BJ (cell line): ENCODE measurements around the gene NUDT17. TPM values are rescaled to one million over a fixed set of nuclear protein-coding genes. Genes with fewer than 3 reads are reported as not detected.
A peak's percentile ranks its signal among the peaks of the same experiment; 100 is the strongest.

Experiments
- CTCF ChIA-PET: fragments of 350-600 bp; formaldehyde crosslinking; extraction: SDS; loops from one replicate; lab custom pipeline; 2021; ENCODE audit warnings: antibody characterized with exemption, inconsistent platforms; lab: Yijun Ruan, JAX
- POLR2A ChIA-PET: fragments of 300-600 bp; sonication (Branson Sonifier 250); formaldehyde crosslinking; extraction: SDS; loops from one replicate; lab custom pipeline; 2021; ENCODE audit warnings: antibody characterized with exemption; lab: Charles Lee
- DNase-seq: peaks from one replicate; pipeline ENCODE4 v3.0.0-alpha.2; 2011; ENCODE audit warnings: low read depth
- H3K27me3 ChIP-seq: 2 replicates; pipeline ENCODE4 v1.6.0; 2011; ENCODE audit warnings: low read length; ENCODE audit not compliant: control insufficient read depth, insufficient read depth
- H3K36me3 ChIP-seq: 2 replicates; pipeline ENCODE4 v1.5.1; 2011; ENCODE audit warnings: low read length; ENCODE audit not compliant: control insufficient read depth, insufficient read depth
- H3K4me3 ChIP-seq: 2 replicates; pipeline ENCODE4 v1.5.1; 2011; ENCODE audit warnings: low read depth, mild to moderate bottlenecking, control low read depth, low read length
- CTCF ChIP-seq: IDR thresholded peaks from 2 replicates; pipeline ENCODE4 v1.5.1; 2011; ENCODE audit warnings: low read depth, mild to moderate bottlenecking, control low read depth, inconsistent platforms, low read length, moderate library complexity; ENCODE audit not compliant: insufficient read depth
- polyA plus RNA-seq: library from polyadenylated mRNA; depleted of rRNA; stranded (reverse); fragments of >200 nt; gene quantifications from 2 replicates; pipeline ENCODE4 v1.2.3, GENCODE V29; 2011

Gene NUDT17
- polyA plus RNA-seq, 1 experiment: 4.5 TPM

- H3K27me3 ChIP-seq: peaks cover 3% of the 10 kb centered on the region; the same call in 1 of the 2 replicates
- POLR2A ChIA-PET: no interaction called here
- H3K4me3 ChIP-seq: no peak overlapping the region
- no peak for TF ChIP-seq CTCF
- CTCF ChIA-PET: interaction anchor here (1.0 to 3.8 kb wide), 2 partner anchors 22 to 43 kb away, joined by 3 to 19 read pairs; partner anchors contain the start of genes ITGA10 and NUDT17
- H3K36me3 ChIP-seq: no peaks in the 10 kb centered on the region
- no peak for DNase-seq
These were observed 42.2 kb downstream of the NUDT17 start for GRCh38 chr1:145887631-145888030.

- H3K36me3 ChIP-seq: no peaks in the 10 kb centered on the region
- ChIA-PET POLR2A (no interaction called here), CTCF (interaction anchor here (8.1 kb wide), 1 partner anchor 18 kb away, joined by 193 read pairs; the partner anchor contains the start of gene ITGA10)
- no peak for DNase-seq
- TF ChIP-seq CTCF: no peak
- peaks cover 3% of the 10 kb centered on the region; the same call in 1 of the 2 replicates for H3K27me3 ChIP-seq
- no peak overlapping the region for H3K4me3 ChIP-seq
These were observed 44.3 kb downstream of the NUDT17 start for GRCh38 chr1:145889722-145890121.

- ChIA-PET CTCF (interaction anchor here (0.7 to 8.1 kb wide), 32 partner anchors 8 to 146 kb away, joined by 3 to 193 read pairs (median 8); partner anchors contain the start of genes ANKRD34A, ITGA10, LIX1L and NUDT17), POLR2A (no interaction called here)
- H3K27me3 ChIP-seq: no peaks in the 10 kb centered on the region
- no peak overlapping the region for H3K4me3 ChIP-seq
- no peak for DNase-seq
- H3K36me3 ChIP-seq: no peaks in the 10 kb centered on the region
- no peak for TF ChIP-seq CTCF
These were observed 45.7 kb downstream of the NUDT17 start for GRCh38 chr1:145891143-145891542.

- POLR2A ChIA-PET: interaction anchor here (0.8 kb wide), 1 partner anchor 16 kb away, joined by 3 read pairs; no protein-coding TSS in a partner anchor
These were observed 46.4 kb downstream of the NUDT17 start for GRCh38 chr1:145891587-145892485.

More at GRCh38 chr1:145891587-145892485, 46.4 kb downstream of the NUDT17 start:
- CTCF ChIA-PET: interaction anchor here (0.6 to 8.1 kb wide), 40 partner anchors 9 to 146 kb away, joined by 3 to 193 read pairs (median 6); partner anchors contain the start of genes ANKRD34A, ITGA10, LIX1L and NUDT17
- Histone ChIP-seq H3K4me3 (no peak overlapping the region; the same call in 1 of the 2 replicates), H3K27me3 (no peaks in the 10 kb centered on the region), H3K36me3 (no peaks in the 10 kb centered on the region)
- TF ChIP-seq CTCF: peak; percentile 93
- peak; percentile 93 for DNase-seq
